GM12878 (cell line): ENCODE results near the gene PPFIA3. TPM values are rescaled to one million over a fixed set of nuclear protein-coding genes. Genes with fewer than 3 reads are reported as not detected.

Experiments
- ATF2 ChIP-seq: IDR thresholded peaks from 2 replicates; pipeline ENCODE4 v1.6.1; 2012; ENCODE audit warnings: low read length, inconsistent platforms
- HDAC2 ChIP-seq: fragments of 200-600 bp; sonication (generic); IDR thresholded peaks from 2 replicates; pipeline ENCODE4 v1.6.1; 2017
- PML ChIP-seq: IDR thresholded peaks from 2 replicates; pipeline ENCODE4 v1.6.1; 2012; ENCODE audit warnings: low read length, inconsistent platforms
- POLR2A ChIP-seq: IDR thresholded peaks from 2 replicates; pipeline ENCODE4 v1.6.1; 2011; ENCODE audit warnings: low read depth, mild to moderate bottlenecking, low read length
- PRDM15 ChIP-seq: fragments of 450-650 bp; formaldehyde crosslinking; IDR thresholded peaks from 2 replicates; pipeline ENCODE4 v1.4.0; 2020; ENCODE audit warnings: mild to moderate bottlenecking, moderate library complexity
- REST ChIP-seq: IDR thresholded peaks from 2 replicates; pipeline ENCODE4 v1.6.1; 2012; ENCODE audit warnings: mild to moderate bottlenecking, low read depth, low read length
- SMARCA5 ChIP-seq: fragments of 450-650 bp; IDR thresholded peaks from 2 replicates; pipeline ENCODE4 v1.6.1; 2017; ENCODE audit warnings: mild to moderate bottlenecking
- SPI1 ChIP-seq: IDR thresholded peaks from 2 replicates; pipeline ENCODE4 v1.6.1; 2011; ENCODE audit warnings: low read depth, mild to moderate bottlenecking, low read length, moderate library complexity, borderline replicate concordance; ENCODE audit not compliant: insufficient read depth
- polyA plus RNA-seq, 11 experiments: library from polyadenylated mRNA; depleted of rRNA in 4 of 11; unstranded in 6 of 11; stranded (reverse) in 5 of 11; fragments of >200 nt; fragmentation: Nextera tagmentation in 4 of 11; fragmentation: Illumina TruSeq in 1 of 11; extraction: Ambion mirVana in 4 of 11; extraction: Trizol in 1 of 11; gene quantifications; 1 replicate in 1 of 11; 2 replicates in 10 of 11; pipeline versions ENCODE4 v1.2.1 to v1.2.3, GENCODE V29; 2011 to 2016; ENCODE audit warnings: inconsistent platforms in 2 of 11, missing spikeins in 2 of 11, low read depth in 1 of 11
- total RNA-seq, 4 experiments: library from RNA; depleted of rRNA in 3 of 4; stranded (reverse); fragments of >200 nt in 3 of 4; fragmentation: Illumina TruSeq in 1 of 4; extraction: Trizol in 1 of 4; gene quantifications; 2 replicates each; pipeline versions ENCODE4 v1.2.1 to v1.2.3, GENCODE V29; 2013 to 2021

PPFIA3 gene
- total and polyA plus RNA-seq, 10 of the 15 experiments (the other 5 are each of a cell fraction or from before 2014, with no cell fraction given), result 0.11 to 1.7 (median 0.73) TPM; not detected in 3

- TF ChIP-seq REST (no peak), POLR2A (peak; percentile 48; the same call in 1 of the 2 replicates), ATF2 (no peak), SMARCA5 (peak; percentile 96), SPI1 (no peak), HDAC2 (no peak), PRDM15 (CRISPR knock-in tag) (no peak), PML (0 out of 2 replicates have a peak, but pooled peaks have one; percentile 31)
- TF ChIP-seq, all 136 proteins: peak for 24
These were observed 5.3 kb upstream of the PPFIA3 start, which contains the start of gene LIN7B (continued) for GRCh38 chr19:49113762-49114629.
